SKM-1 treated with dmso at 0.1 percent for 144 hours (cell line): ENCODE results near the gene LEAP2.
A peak's percentile ranks its signal among the peaks of the same experiment; 100 is the strongest.

Source experiments
- DNase-seq: peaks from one replicate; lab custom pipeline; 2025; ENCODE audit not compliant: unreplicated experiment; lab: John Stamatoyannopoulos, UW

The LEAP2 gene, protein sequence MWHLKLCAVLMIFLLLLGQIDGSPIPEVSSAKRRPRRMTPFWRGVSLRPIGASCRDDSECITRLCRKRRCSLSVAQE

DNA sequence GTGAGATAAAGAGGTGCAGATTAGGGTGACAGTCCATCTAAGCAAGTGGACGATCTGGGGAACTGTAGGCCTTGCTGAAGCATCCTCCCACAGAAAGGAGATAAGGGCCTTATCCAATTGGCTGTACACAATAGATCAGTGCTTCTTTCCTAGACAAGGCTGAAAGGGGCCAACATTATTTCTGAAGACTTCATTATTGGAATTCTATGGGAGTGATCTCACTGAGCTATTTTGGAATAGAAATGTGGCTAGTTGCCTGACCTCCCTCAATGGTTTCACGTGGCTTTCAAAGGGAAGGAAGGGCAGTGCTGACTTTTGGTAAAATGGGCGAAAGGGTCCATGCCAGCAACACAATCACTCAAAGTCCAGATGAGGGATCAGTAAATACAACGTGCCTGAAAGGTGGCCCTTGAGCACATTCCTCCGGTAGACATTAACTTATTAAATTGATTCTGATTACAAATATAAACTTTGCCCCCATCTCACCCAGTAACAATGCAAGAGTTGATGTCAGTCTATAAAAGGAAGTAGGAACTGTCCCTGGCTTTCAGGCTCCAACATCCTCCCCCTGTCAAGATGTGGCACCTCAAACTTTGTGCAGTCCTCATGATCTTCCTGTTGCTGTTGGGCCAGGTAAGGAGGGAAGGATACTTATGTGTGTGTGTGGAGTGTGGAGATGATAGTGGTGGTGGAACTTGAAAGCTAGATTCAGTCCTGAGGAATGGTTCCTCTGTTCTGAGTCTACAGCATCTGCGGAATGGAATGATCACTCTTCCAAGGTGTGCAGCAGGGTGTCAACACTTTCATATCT lies at the start of gene LEAP2:
Gene LEAP2 (plus strand): TSS at position 550 of the 811 bp plus-strand sequence. CDS start 27 bp downstream, at position 577.
- no peak for DNase-seq

DNA sequence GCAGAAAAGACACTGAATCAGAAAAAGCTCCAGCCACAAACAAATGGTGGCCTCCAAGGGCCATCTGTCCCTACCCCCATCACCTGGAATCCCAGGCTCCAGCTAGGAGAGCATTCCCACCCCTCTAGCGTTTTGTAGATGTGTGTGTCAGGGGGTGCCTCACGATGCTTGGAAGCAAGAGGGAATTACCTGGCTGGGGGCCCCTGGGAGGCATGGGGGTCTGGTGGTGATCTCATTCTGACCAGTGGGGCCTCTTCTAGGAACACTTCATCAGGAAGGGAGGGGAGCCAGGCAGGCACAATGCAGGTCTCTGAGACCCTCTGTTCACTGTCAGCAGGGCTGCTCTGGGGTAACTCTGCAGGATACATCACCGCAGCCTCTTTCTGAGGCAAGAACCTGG lies 49.0 kb upstream of the LEAP2 start:
- no peak for DNase-seq

DNA sequence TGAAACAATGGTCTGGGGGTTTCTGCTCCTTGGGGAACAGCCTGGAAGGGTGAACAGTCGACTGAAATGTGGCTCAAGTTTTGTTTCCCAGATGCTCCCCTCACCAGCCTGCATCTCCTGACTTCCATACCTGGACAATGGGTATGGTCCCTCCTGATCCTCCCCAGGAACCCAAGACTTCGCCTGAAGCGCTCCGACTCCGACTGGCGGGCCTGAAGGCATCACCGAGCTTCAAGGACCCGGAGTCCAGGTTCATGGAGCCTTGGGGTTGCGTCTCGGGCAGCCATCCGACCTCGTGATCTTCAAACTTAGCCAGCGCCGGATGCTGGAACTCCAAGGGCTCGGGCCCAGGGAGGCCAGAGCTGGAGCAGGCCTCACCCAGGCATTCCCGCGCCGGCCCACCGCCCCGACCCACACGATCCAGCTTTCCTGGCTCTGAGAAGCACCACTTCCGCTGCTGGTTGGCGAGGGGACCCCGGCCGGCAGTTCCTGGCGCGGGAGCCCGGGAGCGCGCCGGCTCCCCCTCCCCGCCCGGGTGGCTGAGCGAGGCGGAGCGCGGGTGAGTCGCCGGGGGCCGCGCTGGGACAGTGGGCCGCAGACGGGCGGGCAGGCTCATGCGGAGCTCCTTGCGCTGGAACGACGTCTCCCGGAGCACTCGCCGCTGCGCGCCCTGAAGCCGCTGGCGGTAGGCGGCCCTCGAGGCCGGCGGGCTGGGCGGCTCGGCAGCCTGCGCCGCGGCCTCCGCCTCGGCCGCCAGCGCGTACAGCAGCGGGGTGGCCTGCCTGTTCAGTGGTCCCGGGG lies 48.2 kb upstream of the LEAP2 start:
- no peak for DNase-seq

DNA sequence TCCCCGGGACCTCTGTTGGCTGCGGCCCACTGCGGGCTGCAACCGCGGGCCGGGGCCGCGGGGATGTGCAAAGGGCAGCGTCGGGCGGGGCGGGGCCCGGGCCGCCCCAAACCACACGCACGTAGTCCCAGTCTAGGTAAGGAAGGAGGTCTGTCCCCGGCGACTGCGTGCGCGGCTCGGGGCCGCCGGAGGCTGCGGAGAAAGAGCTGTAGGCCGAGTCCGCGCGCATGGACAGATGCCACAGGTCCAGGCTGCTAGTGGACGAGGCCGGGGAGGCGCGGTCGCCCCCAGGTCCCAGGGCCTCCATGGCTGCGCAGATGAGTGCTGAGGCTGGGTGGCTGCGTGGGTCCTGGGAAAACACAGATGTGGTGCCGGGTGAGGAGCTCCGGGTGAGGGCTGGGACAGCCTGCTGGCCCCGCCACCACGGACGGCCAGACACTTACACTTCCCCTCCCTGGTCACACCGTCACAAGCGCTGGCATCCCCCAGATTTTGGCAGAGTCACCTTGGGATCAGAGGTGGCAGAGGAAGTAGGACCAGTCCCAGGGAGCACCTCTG lies 47.6 kb upstream of the LEAP2 start:
- no peak for DNase-seq

DNA sequence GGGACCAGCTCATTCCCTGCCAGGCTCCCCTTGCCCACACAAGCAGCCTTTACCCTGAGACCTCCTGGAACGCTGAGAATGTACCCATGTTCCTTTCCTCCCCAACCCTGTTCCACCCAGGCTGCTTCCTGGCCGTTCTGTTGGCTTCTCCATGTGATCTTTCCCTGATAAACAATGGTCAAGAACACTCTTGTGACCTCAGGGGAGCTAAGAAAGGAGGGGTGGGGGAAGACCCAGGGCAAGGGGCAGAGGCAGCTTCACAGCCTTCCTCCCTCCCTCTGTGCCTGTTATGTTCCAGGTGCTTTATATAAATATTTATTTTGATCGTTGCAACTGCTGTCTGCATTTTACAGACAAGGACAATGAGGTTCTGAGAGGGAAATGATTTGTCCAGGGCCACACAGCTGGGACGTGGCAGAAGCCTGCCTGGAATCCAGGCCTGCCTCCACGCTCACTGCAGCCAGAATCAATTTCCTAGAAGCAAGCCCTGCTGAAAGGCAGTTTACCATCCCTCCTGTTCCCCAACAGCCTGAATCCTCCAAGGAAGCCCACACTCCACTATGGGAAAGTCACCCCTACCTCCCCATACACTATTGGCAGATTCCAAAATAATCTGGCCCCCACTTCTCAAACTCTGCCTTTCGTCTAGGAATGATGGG lies 46.9 kb upstream of the LEAP2 start:
- no peak for DNase-seq

DNA sequence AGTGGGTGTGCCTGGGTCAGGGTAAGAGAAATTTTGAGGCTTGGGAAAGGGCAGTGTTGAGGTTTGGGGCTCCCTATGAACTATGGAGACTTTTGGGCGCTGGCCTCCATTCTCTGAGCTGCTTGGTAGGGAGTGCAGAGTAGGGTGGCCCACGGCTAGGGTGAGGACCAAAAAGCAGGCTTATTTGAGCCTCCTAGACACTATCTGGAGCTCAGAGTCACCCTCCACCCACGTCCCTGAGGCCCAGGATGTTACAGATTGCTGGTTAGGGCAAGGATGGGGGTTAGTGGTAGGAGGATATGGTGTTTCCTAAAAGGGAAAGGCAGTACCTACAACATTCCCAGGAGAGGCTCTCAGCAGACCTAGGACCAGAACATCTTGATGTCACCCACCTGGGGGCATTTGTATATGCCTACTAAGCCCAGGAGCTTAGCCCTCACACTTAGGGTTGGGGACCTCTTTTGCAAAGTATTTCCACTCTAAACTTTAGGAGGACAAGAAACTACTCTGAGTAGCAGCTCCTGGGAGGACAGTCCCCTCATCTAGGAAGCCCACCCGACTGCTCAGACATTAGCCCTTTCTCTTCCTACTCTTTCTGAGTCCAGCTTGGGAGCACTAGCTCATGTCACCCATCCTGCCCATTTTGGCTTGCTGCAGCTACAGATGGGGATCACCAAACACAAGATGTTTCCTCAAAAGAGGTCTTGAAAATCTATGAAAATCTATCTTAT lies 45.4 kb upstream of the LEAP2 start:
- DNase-seq, result no peak

DNA sequence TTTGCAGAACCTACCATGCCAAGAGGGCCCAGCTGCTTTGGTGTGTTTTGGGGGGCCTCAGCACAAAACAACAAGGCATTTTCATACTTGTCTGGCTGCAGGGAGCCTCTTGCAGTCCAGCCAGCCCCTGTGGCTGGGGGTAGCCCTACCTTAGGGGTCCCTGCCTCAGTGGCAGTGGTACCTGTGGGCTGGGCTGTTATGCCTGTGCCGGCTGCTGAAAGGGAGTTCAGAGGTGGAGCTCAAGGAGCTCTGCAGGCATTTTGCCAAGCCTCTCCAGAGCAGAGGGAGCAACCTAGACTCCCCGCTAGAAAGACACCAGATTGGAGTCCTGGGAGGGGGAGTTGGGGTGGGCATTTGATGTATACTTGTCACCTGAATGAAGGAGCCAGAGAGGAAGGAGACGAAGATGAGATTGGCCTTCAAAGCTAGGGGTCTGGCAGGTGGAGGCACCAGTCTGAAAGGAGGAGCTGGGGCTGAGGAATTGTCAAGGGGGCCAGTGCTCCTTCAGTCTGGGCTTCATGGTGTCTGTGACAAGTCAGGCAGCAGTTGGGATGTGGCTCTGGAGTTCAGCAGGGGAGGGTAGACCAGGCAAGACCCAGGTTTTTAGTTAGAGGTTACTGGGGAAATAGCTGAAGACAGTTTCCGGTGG lies 44.5 kb upstream of the LEAP2 start:
- DNase-seq, result no peak

DNA sequence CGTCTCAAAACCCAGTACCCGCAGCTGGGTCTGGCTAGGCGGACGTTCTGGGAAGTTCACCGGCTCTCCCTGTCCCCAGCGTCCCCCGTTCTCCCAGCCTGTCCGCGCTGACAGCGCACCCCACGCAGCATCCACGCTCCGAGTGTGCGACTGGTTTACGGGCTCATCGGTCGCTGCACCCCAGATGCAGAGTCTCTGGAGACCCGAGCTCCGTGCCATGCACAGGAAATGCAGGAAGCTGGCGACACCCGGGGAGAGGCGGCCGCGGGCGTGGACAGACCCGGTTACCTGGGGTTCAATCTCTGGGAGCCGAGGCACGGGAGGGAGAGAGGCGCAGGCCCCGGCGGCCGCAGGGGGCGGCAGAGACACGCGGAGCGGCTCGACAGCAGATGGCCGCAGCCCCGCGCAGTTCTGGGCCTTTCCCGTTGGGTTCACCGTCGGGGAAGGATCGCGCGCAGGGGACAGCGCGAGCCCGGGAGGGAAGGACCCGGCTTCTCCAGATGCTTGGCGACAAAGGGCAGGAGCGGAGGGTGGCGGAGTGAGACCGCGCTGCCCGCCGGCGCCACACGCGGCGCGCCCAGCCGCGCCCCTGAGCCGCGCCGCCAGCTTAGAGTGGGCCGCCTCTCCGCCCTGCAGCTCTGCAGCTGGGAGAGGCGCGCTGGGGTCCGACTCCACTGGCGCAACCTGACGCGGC lies 43.6 kb upstream of the LEAP2 start:
- peak; percentile 31 for DNase-seq

DNA sequence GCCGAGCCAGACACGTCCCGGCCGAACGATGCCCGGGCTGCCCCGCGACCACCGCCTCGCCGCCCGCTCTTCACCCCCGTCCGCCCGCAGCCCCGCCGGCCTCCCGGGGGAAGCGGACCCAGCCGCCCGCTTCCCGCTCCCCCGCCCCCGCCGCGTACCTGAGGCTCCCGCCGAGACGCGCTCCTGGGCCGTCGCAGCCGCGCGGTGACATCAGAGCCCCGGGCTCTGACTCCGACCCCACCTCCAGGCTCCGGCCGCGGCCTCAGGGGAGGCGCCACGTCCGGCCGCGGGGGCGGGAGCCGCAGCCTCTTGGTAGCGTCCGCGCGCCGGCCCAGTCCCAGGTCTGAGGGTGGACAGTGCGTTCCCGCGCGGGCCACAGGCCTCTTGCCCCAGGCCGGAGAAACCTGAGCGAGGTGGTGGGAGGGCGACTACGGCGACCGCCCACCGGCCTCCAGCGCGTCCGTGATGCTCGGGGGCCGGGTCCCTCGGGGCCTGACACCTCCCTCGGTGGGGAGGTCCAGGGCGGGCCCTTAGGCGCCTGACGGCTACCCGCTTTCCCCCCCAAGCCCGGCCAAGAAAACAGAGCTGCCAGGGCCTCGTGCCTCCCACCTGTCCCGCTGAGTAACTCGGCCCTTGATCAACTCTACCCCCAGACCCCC lies 42.9 kb upstream of the LEAP2 start, which contains the start of gene SHROOM1:
Gene SHROOM1 (minus strand): TSS at position 212 of the 659 bp plus-strand sequence. CDS start 4,507 bp downstream, outside the sequence.
- DNase-seq, result no peak

DNA sequence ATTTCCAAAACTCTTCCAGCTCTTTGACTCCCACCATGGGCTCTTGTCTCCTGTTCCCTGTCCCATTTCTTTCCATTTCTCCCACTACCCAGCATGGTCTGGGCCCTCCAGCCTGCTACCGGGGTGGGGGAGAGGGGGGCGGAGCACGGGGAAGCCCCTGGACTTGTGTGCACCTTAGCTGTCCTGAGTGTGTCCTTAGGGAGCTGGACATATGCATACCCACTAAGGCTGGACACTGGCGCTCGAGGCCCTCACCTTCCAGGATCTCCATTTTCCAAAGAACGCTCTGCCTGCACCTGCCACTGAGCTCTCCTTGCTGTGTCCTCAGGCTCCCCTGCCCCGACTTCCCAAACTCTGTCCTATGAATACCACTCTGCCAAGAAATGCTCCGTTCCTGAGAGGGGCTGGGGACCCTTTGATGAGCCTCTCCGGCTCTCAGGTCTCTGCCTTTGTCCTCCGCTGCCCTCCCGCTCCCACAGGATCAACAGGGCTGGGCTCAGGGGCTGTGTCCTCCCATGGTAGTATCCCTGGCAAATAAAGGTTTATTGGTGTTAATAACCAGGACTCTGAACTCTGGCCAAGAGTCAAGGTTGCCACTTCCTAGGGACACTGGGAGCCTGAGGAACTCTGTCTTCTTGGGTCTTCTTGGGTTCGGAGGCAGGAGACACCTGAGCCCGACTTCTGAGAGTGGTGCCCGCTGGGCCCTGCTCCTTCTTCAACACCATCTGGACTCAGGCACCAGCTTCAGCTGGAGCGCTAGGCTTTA lies 42.2 kb upstream of the LEAP2 start:
- DNase-seq, result no peak

DNA sequence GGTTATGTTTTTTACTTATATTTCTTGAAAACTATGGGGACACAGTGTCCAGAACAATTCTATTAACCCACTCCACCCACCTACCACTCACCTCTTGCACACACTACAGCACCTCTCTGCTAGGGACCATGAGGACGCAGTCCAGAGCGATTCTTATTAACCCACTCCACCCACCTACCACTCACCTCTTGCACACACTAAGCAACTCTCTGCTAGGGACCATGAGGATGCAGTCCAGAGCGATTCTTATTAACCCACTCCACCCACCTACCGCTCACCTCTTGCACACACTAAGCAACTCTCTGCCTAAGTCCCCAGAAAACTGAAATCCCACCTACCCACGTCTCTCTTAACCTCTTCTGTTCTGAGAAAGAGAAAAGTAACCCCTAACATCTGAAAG lies 40.9 kb upstream of the LEAP2 start:
- DNase-seq, result no peak

DNA sequence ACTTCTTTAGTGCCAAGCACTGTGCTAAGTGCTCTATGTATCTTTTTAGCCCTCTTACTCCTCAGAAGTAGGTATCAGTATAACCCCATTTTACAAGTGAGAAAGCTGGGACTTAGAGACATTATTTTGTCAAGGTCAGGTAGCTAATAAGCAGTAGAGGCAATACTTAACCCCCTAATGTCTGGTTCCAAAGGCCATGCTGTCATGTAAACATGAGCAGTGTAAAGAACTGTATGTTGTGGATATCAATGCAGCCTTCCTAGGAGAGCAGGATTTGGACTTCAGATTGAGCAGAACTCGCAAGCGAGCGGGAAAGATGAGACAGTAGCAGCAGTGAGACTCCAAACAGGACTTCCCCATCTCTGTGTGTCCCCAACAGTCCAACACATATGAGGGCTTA lies 39.4 kb upstream of the LEAP2 start:
- no peak for DNase-seq

DNA sequence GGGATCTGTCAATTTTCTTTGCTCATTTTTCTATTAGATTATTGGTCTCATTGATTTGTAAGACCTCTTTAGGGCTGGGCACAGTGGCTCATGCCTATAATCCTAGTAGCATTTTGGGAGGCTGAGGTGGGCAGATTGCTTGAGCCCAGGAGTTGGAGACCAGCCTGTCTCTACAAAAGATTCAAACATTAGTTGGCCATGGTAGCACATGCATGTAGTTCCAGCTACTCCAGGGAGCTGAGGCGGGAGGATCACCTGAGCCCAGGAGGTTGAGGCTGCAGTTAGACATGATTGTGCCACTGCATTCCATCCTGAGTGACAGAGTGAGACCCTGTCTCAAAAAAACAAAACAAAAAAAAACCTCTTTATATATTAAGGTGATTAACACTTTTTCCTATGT lies 36.6 kb upstream of the LEAP2 start:
- no peak for DNase-seq

DNA sequence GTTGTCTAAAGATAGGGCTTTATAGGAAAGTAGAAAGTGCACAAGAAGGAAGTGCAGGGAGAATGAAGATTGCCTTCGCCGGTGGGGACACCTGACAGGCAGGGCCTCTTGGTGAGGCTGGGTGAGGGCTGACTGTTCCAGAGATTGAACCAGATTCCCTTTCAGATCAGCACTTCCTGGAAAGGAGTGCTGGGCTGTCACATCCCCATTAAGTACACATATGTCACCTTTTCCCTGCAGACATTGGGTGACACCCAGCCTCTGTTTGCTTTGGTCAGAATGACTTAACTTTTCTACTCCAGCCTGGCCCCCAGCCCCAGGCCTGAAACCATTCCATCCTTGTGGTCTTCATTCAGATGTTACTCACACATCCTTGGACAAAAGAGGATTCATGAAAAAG lies 35.6 kb upstream of the LEAP2 start:
- no peak for DNase-seq

DNA sequence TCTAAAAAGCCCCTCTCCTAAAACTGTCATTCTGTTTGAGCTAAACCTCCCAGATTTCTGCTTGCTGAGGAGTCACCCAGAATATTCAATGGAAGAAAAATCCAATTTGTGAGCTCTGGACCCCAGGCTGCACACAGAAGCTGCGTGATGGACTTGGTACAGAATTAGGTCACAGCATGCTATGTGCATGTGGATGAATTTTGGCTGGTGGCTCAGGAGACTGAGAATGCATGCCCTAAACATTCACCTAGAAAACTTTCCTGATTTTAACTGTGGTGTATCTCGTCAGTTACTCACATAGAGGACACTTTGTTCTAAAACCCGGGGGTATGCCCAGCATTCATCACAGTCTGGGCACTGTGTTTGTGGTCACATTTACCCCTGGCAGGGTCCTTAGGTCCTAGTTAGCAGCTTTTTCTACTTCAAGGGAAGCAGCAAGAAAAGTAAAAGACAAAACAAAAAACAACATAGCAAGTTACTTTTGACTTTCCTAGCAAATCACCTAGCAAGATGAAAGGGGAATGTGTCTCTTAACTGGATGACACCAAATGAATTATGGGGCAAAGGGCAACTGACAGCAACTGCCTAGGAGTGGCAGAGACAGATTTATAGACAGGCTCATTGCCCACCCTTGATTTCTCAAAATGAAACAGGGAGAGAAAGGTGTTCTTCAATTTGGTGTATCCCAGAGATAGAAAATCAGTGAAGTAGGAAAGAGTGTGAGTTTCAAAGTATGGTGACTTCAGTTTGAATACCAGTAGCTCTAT lies 34.8 kb upstream of the LEAP2 start:
- DNase-seq, result no peak

DNA sequence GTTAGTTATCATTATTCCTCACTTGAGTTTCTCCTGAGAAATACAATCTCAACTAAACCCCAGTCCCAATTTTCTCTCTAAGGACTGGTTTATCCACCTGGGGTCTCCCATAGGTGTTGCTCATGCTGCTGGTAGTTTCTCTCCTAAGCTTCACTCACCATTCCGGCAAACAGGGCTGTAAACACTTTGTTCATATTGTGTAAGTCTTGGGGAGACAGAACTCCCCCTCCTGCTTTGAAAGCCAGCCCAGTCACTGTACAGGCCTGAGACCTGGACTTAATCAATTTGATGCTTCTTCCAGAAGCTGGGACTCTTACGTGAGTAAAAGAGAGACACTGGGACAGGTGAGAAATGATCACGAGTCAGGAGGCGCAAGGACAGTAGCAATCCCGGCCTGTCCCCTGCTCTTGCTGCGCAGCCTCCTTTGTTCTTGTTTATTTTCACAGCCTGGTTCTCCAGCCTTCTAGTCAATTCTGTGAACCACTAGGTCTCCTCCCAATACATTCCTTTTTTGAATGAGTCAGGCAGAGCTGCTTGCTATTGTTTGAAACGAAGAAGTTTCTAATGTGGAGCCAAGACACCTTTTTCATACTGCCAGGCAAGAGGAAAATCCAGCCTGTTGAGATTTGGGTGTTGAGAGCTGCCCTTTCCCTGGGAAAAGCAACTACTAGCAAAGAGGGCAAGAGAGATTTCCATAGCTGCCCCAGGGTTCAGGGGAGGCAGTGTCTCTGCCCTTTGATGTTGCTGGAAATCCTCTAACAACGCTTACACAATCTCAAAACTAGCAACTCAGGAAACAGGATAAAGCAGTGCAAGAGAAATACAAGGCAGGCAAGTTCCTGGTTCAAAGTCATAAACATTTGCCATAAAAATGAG lies 33.8 kb upstream of the LEAP2 start:
- DNase-seq, result no peak
